SH-SY5Y (cell line): Measurements from ENCODE around the gene CPEB2.

Source experiments
- GATA2 ChIP-seq: IDR thresholded peaks from 2 replicates; pipeline ENCODE4 v1.6.1; 2011; ENCODE audit warnings: mild to moderate bottlenecking, low read depth, low read length
- GATA3 ChIP-seq: IDR thresholded peaks from 2 replicates; pipeline ENCODE4 v1.6.1; 2011; ENCODE audit warnings: low read depth, mild to moderate bottlenecking, low read length, moderate library complexity

GRCh38 chr4:15027921-15028435 is 25.7 kb downstream of the CPEB2 start:
- TF ChIP-seq GATA2 = no peak
- no peak for TF ChIP-seq GATA3
